GM15510 (cell line): ENCODE data around the gene PDE4B.

Experiments
- POLR2A ChIP-seq: IDR thresholded peaks from 3 replicates; pipeline ENCODE4 v1.6.1; 2011; ENCODE audit warnings: borderline replicate concordance; ENCODE audit not compliant: insufficient read length; ENCODE audit errors: extremely low read depth

PDE4B gene

GRCh38 chr1:66353257-66353656, 560.6 kb downstream of the PDE4B start:
- TF ChIP-seq POLR2A = no peak

- no peak for TF ChIP-seq POLR2A
Measured at GRCh38 chr1:66354311-66355201, 561.9 kb downstream of the PDE4B start.

GRCh38 chr1:66355756-66356155, 563.1 kb downstream of the PDE4B start:
- no peak for TF ChIP-seq POLR2A

GRCh38 chr1:66356605-66357004, 563.9 kb downstream of the PDE4B start:
- TF ChIP-seq POLR2A = no peak

- TF ChIP-seq POLR2A = no peak
Measured at GRCh38 chr1:66357021-66357420, 564.3 kb downstream of the PDE4B start.

GRCh38 chr1:66357478-66358197, 564.9 kb downstream of the PDE4B start:
- no peak for TF ChIP-seq POLR2A

GRCh38 chr1:66359269-66359668, 566.6 kb downstream of the PDE4B start:
- TF ChIP-seq POLR2A = no peak

- TF ChIP-seq POLR2A = no peak
Measured at GRCh38 chr1:66359815-66360214, 567.1 kb downstream of the PDE4B start.

GRCh38 chr1:66360285-66360724, 567.6 kb downstream of the PDE4B start:
- no peak for TF ChIP-seq POLR2A

GRCh38 chr1:66364578-66365391, 572.1 kb downstream of the PDE4B start:
- no peak for TF ChIP-seq POLR2A

- no peak for TF ChIP-seq POLR2A
Measured at GRCh38 chr1:66365635-66366034, 572.9 kb downstream of the PDE4B start.

- TF ChIP-seq POLR2A = no peak
Measured at GRCh38 chr1:66366634-66367033, 573.9 kb downstream of the PDE4B start.

- no peak for TF ChIP-seq POLR2A
Measured at GRCh38 chr1:66367369-66367768, 574.7 kb downstream of the PDE4B start.

GRCh38 chr1:66368261-66368660, 575.6 kb downstream of the PDE4B start:
- no peak for TF ChIP-seq POLR2A

GRCh38 chr1:66370462-66370971, 577.8 kb downstream of the PDE4B start:
- TF ChIP-seq POLR2A = no peak
